B cell (primary cell): ENCODE data around the gene SPPL2B. TPM values are rescaled to one million over a fixed set of nuclear protein-coding genes. Genes with fewer than 3 reads are reported as not detected.

ENCODE experiments used
- ATAC-seq: fragments of 200-7000 bp; cut with Tn5 transposase; one replicate; pipeline ENCODE4 v1.10.0; 2021; ENCODE audit warnings: low read depth, mild to moderate bottlenecking, moderate number of reproducible peaks, moderate library complexity
- CTCF ChIA-PET: fragments of 350-600 bp; sonication (Branson Sonifier 250); formaldehyde crosslinking; loops from one replicate; lab custom pipeline; 2021; ENCODE audit warnings: antibody characterized with exemption, inconsistent platforms; lab: Charles Lee
- POLR2A ChIA-PET: fragments of 350-600 bp; sonication (Branson Sonifier 250); formaldehyde crosslinking; loops from one replicate; lab custom pipeline; 2021; ENCODE audit warnings: antibody characterized with exemption; lab: Charles Lee
- DNase-seq: peaks from one replicate; pipeline ENCODE4 v3.0.0; 2013
- H2AFZ ChIP-seq: 2 replicates; pipeline ENCODE4 v1.6.1; 2012; ENCODE audit warnings: mild to moderate bottlenecking, low read depth, low read length; ENCODE audit not compliant: insufficient read depth, poor library complexity, severe bottlenecking
- H3K27ac ChIP-seq, 2 donors: 1 replicate in 1 of 2; 2 replicates in 1 of 2; pipeline ENCODE4 v1.5.1; 2012 to 2013; ENCODE audit warnings: low read length in 2 of 2, mild to moderate bottlenecking in 2 of 2, moderate library complexity in 1 of 2
- H3K27me3 ChIP-seq, 4 experiments: fragments of 200-600 bp in 1 of 4; sonication (generic) in 1 of 4; replicated peaks in 1 of 4; 1 replicate in 2 of 4; 2 replicates in 2 of 4; pipeline versions ENCODE4 v1.6.1 to v1.7.0; 2013 to 2016; ENCODE audit warnings: low read length in 3 of 4, mild to moderate bottlenecking in 2 of 4, mixed read lengths in 1 of 4, moderate library complexity in 1 of 4; ENCODE audit not compliant: insufficient read depth in 4 of 4, control insufficient read depth in 3 of 4; ENCODE audit errors: control extremely low read depth in 1 of 4
- H3K36me3 ChIP-seq, 2 experiments: replicated peaks in 1 of 2; 1 replicate in 1 of 2; 2 replicates in 1 of 2; pipeline versions ENCODE4 v1.6.1 to v1.7.1; 2013; ENCODE audit warnings: low read length in 1 of 2; ENCODE audit not compliant: insufficient read depth in 2 of 2, control insufficient read depth in 1 of 2; ENCODE audit errors: control extremely low read depth in 1 of 2, extremely low read depth in 1 of 2
- H3K4me1 ChIP-seq, 2 donors: fragments of 200-600 bp in 1 of 2; sonication (generic) in 1 of 2; 1 replicate in 1 of 2; 2 replicates in 1 of 2; pipeline versions ENCODE4 v1.5.1 to v1.6.1; 2013 to 2017; ENCODE audit warnings: low read length in 2 of 2; ENCODE audit not compliant: control insufficient read depth in 2 of 2, insufficient read depth in 2 of 2
- H3K4me2 ChIP-seq: replicated peaks from 2 replicates; pipeline ENCODE3; 2012; ENCODE audit warnings: mild to moderate bottlenecking, low read depth, low read length; ENCODE audit not compliant: poor library complexity, severe bottlenecking
- H3K4me3 ChIP-seq, 5 experiments: fragments of 200-600 bp in 1 of 5; sonication (generic) in 1 of 5; 1 replicate in 3 of 5; 2 replicates in 2 of 5; pipeline versions ENCODE4 v1.5.1 to v1.7.0; 2011 to 2016; ENCODE audit warnings: low read length in 4 of 5, mild to moderate bottlenecking in 4 of 5, low read depth in 2 of 5, control low read depth in 1 of 5, moderate library complexity in 1 of 5; ENCODE audit not compliant: insufficient read depth in 1 of 5; ENCODE audit errors: control extremely low read depth in 1 of 5, extremely low read depth in 1 of 5
- H3K79me2 ChIP-seq: fragments of 200-600 bp; sonication (generic); one replicate; pipeline ENCODE4 v1.6.0; 2016; ENCODE audit warnings: low read length; ENCODE audit not compliant: control insufficient read depth, insufficient read depth
- H3K9ac ChIP-seq: fragments of 200-600 bp; sonication (generic); 2 replicates; pipeline ENCODE4 v1.6.1; 2017; ENCODE audit warnings: mild to moderate bottlenecking, low read length, moderate library complexity
- H3K9me3 ChIP-seq, 3 donors: one replicate each; pipeline versions ENCODE4 v1.6.1 to v1.7.1; 2013; ENCODE audit warnings: low read length in 2 of 3; ENCODE audit not compliant: control insufficient read depth in 2 of 3, insufficient read depth in 1 of 3; ENCODE audit errors: control extremely low read depth in 1 of 3
- H4K20me1 ChIP-seq: 2 replicates; pipeline ENCODE4 v1.6.0; 2012; ENCODE audit warnings: mild to moderate bottlenecking, low read length; ENCODE audit not compliant: insufficient read depth, control insufficient read depth, poor library complexity, severe bottlenecking
- H3K27ac Mint-ChIP-seq: one replicate; pipeline ENCODE4 v1.8.0; 2021; ENCODE audit warnings: mixed read lengths
- H3K27me3 Mint-ChIP-seq: one replicate; pipeline ENCODE4 v1.8.0; 2021; ENCODE audit warnings: mixed read lengths
- H3K4me1 Mint-ChIP-seq: one replicate; pipeline ENCODE4 v1.8.0; 2021; ENCODE audit warnings: mixed read lengths
- H3K4me3 Mint-ChIP-seq: one replicate; pipeline ENCODE4 v1.8.0; 2021; ENCODE audit warnings: mixed read lengths
- H3K9me3 Mint-ChIP-seq: one replicate; pipeline ENCODE4 v1.8.0; 2022; ENCODE audit warnings: mixed read lengths; ENCODE audit not compliant: insufficient read depth
- EZH2 ChIP-seq: IDR thresholded peaks from 2 replicates; pipeline ENCODE4 v1.6.1; 2012; ENCODE audit warnings: borderline replicate concordance, low read depth, mild to moderate bottlenecking, moderate library complexity, low read length; ENCODE audit not compliant: insufficient read depth, poor library complexity, severe bottlenecking
- WGBS: methylation state at CpG from one replicate; pipeline ENCODE4 v1.1.5; 2013; ENCODE audit warnings: missing lambda C conversion rate; ENCODE audit not compliant: insufficient coverage; 5-methylcytosine and 5-hydroxymethylcytosine counted together
- intact Hi-C: fragments of 100-400 bp; cut with micrococcal nuclease; formaldehyde crosslinking; loops from one replicate; pipeline ENCODE4 v1.10.0; 2022
- polyA plus RNA-seq: library from polyadenylated mRNA; depleted of rRNA; stranded (reverse); fragments of >200 nt; gene quantifications from 2 replicates; pipeline ENCODE4 v1.2.3, GENCODE V29; 2012
- total RNA-seq, 2 donors: library from RNA; stranded (reverse); fragments of 120-200 nt in 1 of 2; gene quantifications; 1 replicate in 1 of 2; 2 replicates in 1 of 2; pipeline versions ENCODE4 v1.2.3 to v1.2.4, GENCODE V29; 2013 to 2022
- TF ChIP-seq, protein P1 (sequence below): fragments of 200-600 bp; IDR thresholded peaks from one replicate; pipeline ENCODE4 v1.8.0; 2022; ENCODE audit warnings: antibody characterized with exemption, mild to moderate bottlenecking

Gene SPPL2B
- total and polyA plus RNA-seq, 2 donors (not counting 1 experiment from before 2014, with no cell fraction given) = 415 to 479 TPM

DNA sequence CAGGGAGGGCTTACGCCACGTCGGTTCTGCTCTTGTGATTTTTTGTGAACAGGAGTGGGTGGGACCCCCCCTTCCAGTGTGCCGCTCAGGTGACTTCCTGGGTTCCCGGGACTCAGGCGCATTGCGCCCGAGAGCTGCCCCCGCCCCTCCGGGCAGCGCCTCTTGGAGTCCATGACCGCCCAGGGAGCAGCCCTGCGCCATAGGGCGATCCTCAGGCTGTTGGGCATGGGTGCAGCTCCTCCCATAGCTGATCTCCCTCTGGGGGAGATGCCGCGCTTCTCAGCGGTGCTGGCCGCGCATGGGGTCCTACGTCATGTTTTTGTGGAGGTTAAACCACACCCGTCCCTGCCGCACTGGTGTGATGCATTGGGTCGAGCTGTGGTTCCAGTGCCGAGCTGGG lies 23.6 kb downstream of the SPPL2B start:
- Histone ChIP-seq H2AFZ (no peak overlapping the region), H3K4me1 (no peaks in the 10 kb centered on the region), H3K4me2 (no peak overlapping the region), H4K20me1 (peaks cover 12% of the 10 kb centered on the region), H3K9ac (no peak overlapping the region), H3K27ac (no peak overlapping the region), H3K4me3 (no peak overlapping the region), H3K36me3 (peaks cover 0 to 35% of the 10 kb centered on the region in 2 experiments), H3K9me3 (no peaks in the 10 kb centered on the region), H3K27me3 (no peaks in the 10 kb centered on the region), H3K79me2 (peaks cover 6% of the 10 kb centered on the region)
- DNase-seq (no peak), ATAC-seq (no peak)
- Mint-ChIP-seq H3K4me1 (no peaks in the 10 kb centered on the region), H3K27ac (no peak overlapping the region), H3K9me3 (no peaks in the 10 kb centered on the region), H3K4me3 (no peak overlapping the region), H3K27me3 (no peaks in the 10 kb centered on the region)
- ChIA-PET CTCF (interaction anchor here (1.3 kb wide), 1 partner anchor 40 kb away, joined by 4 read pairs; no protein-coding TSS in a partner anchor), POLR2A (interaction anchor here (0.6 kb wide), 1 partner anchor 711 kb away, joined by 4 read pairs; no protein-coding TSS in a partner anchor)
- intact Hi-C loops = no loop called here
- 94% methylated on average over 23 of the region's 24 CpGs for WGBS
- no peak for TF ChIP-seq EZH2
- TF ChIP-seq, protein P1, sequence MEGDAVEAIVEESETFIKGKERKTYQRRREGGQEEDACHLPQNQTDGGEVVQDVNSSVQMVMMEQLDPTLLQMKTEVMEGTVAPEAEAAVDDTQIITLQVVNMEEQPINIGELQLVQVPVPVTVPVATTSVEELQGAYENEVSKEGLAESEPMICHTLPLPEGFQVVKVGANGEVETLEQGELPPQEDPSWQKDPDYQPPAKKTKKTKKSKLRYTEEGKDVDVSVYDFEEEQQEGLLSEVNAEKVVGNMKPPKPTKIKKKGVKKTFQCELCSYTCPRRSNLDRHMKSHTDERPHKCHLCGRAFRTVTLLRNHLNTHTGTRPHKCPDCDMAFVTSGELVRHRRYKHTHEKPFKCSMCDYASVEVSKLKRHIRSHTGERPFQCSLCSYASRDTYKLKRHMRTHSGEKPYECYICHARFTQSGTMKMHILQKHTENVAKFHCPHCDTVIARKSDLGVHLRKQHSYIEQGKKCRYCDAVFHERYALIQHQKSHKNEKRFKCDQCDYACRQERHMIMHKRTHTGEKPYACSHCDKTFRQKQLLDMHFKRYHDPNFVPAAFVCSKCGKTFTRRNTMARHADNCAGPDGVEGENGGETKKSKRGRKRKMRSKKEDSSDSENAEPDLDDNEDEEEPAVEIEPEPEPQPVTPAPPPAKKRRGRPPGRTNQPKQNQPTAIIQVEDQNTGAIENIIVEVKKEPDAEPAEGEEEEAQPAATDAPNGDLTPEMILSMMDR = no peak

DNA sequence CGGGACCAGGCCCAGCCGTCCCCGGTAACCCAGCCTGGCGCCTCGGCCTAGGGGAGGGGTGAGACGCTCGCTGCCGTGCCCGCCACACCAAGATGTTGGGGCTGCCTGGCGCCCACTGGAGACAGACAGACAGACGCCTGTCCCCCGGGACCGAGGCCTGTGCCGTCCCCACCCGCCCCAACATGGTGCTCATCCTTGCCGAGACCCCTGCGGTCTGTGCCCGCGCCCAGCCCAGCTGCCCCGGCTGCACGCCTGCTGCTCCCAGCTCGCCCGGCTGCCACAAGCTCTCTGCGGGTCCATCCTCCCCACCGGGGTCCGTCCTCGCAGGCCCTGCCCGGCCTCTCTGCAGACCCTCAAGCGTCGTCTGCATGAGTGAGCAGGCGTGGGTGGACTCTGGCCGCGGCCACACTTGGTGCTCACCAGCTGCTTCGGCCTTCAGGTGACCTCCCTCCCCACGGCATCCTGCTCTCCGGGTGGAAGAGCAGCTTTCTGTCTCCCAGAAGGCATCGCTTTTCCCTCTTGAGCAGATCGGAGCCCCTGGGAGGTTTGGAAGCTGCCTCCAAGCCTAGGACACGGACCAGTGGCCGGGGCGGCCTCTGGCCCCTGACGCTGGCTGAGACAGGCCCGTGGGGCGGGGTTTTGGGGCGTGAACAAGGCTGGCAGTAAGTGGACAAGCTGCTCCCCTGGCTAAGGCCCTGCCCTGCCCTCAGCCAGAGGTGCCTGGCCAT lies 24.8 kb downstream of the SPPL2B start:
- intact Hi-C loops = no loop called here
- Histone ChIP-seq H3K4me1 (no peaks in the 10 kb centered on the region), H4K20me1 (peaks cover 12% of the 10 kb centered on the region), H3K9ac (no peak overlapping the region), H3K27ac (no peak overlapping the region), H3K9me3 (no peaks in the 10 kb centered on the region), H3K4me2 (no peak overlapping the region), H3K79me2 (peaks cover 6% of the 10 kb centered on the region), H3K36me3 (peaks cover 0 to 35% of the 10 kb centered on the region in 2 experiments), H3K27me3 (no peaks in the 10 kb centered on the region), H2AFZ (no peak overlapping the region), H3K4me3 (no peak overlapping the region)
- no peaks in the 10 kb centered on the region for H3K9me3 Mint-ChIP-seq
- ChIA-PET CTCF (interaction anchor here (0.7 to 1.1 kb wide), 2 partner anchors 37 to 426 kb away, joined by 3 to 5 read pairs; no protein-coding TSS in a partner anchor), POLR2A (interaction anchor here (0.5 kb wide), 1 partner anchor 56 kb away, joined by 3 read pairs; no protein-coding TSS in a partner anchor)
- 94% methylated on average over 45 of the region's 45 CpGs for WGBS
- H3K4me3 Mint-ChIP-seq = no peak overlapping the region
- H3K27me3 Mint-ChIP-seq = no peaks in the 10 kb centered on the region
- H3K27ac Mint-ChIP-seq = no peak overlapping the region
- ATAC-seq (no peak), DNase-seq (no peak)
- TF ChIP-seq, protein P1 = no peak
- TF ChIP-seq EZH2 = no peak
- H3K4me1 Mint-ChIP-seq = no peaks in the 10 kb centered on the region
